Smooth muscle cell (in vitro differentiated cells): ENCODE results near the gene SS18L1. TPM values are rescaled to one million over a fixed set of nuclear protein-coding genes. Genes with fewer than 3 reads are reported as not detected.
A peak's percentile ranks its signal among the peaks of the same experiment; 100 is the strongest.

Source experiments
- DNase-seq: peaks from one replicate; lab custom pipeline; 2025; ENCODE audit not compliant: unreplicated experiment; lab: John Stamatoyannopoulos, UW
- H2AFZ ChIP-seq: fragments of 200-600 bp; sonication (generic); 2 replicates; pipeline ENCODE4 v1.6.0; 2016; ENCODE audit warnings: antibody characterized with exemption, low read depth, mild to moderate bottlenecking
- H3F3A ChIP-seq: fragments of 200-600 bp; sonication (generic); 2 replicates; pipeline ENCODE4 v1.6.0; 2017; ENCODE audit warnings: antibody characterized with exemption, low read depth
- H3K27ac ChIP-seq: fragments of 200-600 bp; sonication (generic); 2 replicates; pipeline ENCODE4 v1.5.1; 2016; ENCODE audit warnings: low read depth, mild to moderate bottlenecking
- H3K27me3 ChIP-seq: fragments of 200-600 bp; sonication (generic); 2 replicates; pipeline ENCODE4 v1.6.1; 2016; ENCODE audit warnings: low read depth, mild to moderate bottlenecking
- H3K36me3 ChIP-seq: fragments of 200-600 bp; sonication (generic); 2 replicates; pipeline ENCODE4 v1.5.1; 2016; ENCODE audit warnings: low read depth
- H3K4me1 ChIP-seq: fragments of 200-600 bp; sonication (generic); 2 replicates; pipeline ENCODE4 v1.5.1; 2016; ENCODE audit warnings: low read depth
- H3K4me2 ChIP-seq: fragments of 200-600 bp; sonication (generic); 2 replicates; pipeline ENCODE4 v1.6.0; 2016; ENCODE audit warnings: mild to moderate bottlenecking
- H3K4me3 ChIP-seq: fragments of 200-600 bp; sonication (generic); 2 replicates; pipeline ENCODE4 v1.5.1; 2016; ENCODE audit warnings: mild to moderate bottlenecking
- H3K79me2 ChIP-seq: fragments of 200-600 bp; sonication (generic); 2 replicates; pipeline ENCODE4 v1.6.0; 2016; ENCODE audit warnings: low read depth, mild to moderate bottlenecking
- H3K9ac ChIP-seq: fragments of 200-600 bp; sonication (generic); 2 replicates; pipeline ENCODE4 v1.6.0; 2016; ENCODE audit warnings: low read depth
- H3K9me3 ChIP-seq: fragments of 200-600 bp; sonication (generic); replicated peaks from 2 replicates; pipeline ENCODE4 v1.5.1; 2016; ENCODE audit warnings: low read depth
- H4K20me1 ChIP-seq: fragments of 200-600 bp; sonication (generic); 2 replicates; pipeline ENCODE4 v1.6.0; 2016; ENCODE audit warnings: low read depth
- CTCF ChIP-seq: fragments of 200-600 bp; sonication (generic); IDR thresholded peaks from 2 replicates; pipeline ENCODE4 v1.5.1; 2017; ENCODE audit warnings: borderline replicate concordance, mild to moderate bottlenecking, antibody characterized with exemption; ENCODE audit not compliant: insufficient read depth, poor library complexity, severe bottlenecking
- WGBS: methylation state at CpG from one replicate; pipeline ENCODE4 v1.1.7; 2016; ENCODE audit warnings: low lambda C conversion rate; 5-methylcytosine and 5-hydroxymethylcytosine counted together
- polyA plus RNA-seq: library from polyadenylated mRNA; unstranded; fragments of >200 nt; fragmentation: Nextera tagmentation; extraction: Ambion mirVana; gene quantifications from 2 replicates; pipeline ENCODE4 v1.2.1, GENCODE V29; 2016
- total RNA-seq: library from RNA; depleted of rRNA; stranded (reverse); fragments of >200 nt; gene quantifications from 2 replicates; pipeline ENCODE4 v1.2.3, GENCODE V29; 2014

Gene SS18L1
- total and polyA plus RNA-seq, 2 experiments from 2014 or later = 2.3 to 10.1 TPM

GRCh38 chr20:62141397-62142251 is 1.9 kb upstream of the SS18L1 start:
- peak overlapping the region; percentile 65 for H3K4me3 ChIP-seq
- WGBS = 26% methylated on average over 14 of the region's 14 CpGs
- H3K9me3 ChIP-seq = no peaks in the 10 kb centered on the region
- no peak for DNase-seq
- peaks cover 86% of the 10 kb centered on the region for H4K20me1 ChIP-seq
- peak overlapping the region; percentile 46 for H3K9ac ChIP-seq
- H3K4me2 ChIP-seq = peak overlapping the region; percentile 88
- H2AFZ ChIP-seq = no peak overlapping the region
- H3K79me2 ChIP-seq = peaks cover 64% of the 10 kb centered on the region
- peaks cover 42% of the 10 kb centered on the region for H3F3A ChIP-seq
- TF ChIP-seq CTCF = no peak
- no peaks in the 10 kb centered on the region for H3K27me3 ChIP-seq
- peaks cover 18% of the 10 kb centered on the region for H3K4me1 ChIP-seq
- no peaks in the 10 kb centered on the region for H3K36me3 ChIP-seq
- H3K27ac ChIP-seq = peak overlapping the region; percentile 36

- Histone ChIP-seq H3K79me2 (peaks cover 73% of the 10 kb centered on the region), H3K9ac (peak overlapping the region; percentile 46), H4K20me1 (peaks cover 86% of the 10 kb centered on the region), H3K27me3 (no peaks in the 10 kb centered on the region), H2AFZ (no peak overlapping the region), H3K4me3 (peak overlapping the region; percentile 65), H3F3A (peaks cover 34% of the 10 kb centered on the region), H3K4me2 (peak overlapping the region; percentile 88), H3K27ac (peak overlapping the region; percentile 36), H3K36me3 (no peaks in the 10 kb centered on the region), H3K4me1 (peaks cover 18% of the 10 kb centered on the region), H3K9me3 (no peaks in the 10 kb centered on the region)
- TF ChIP-seq CTCF = no peak
- WGBS = 2% methylated on average over 51 of the region's 71 CpGs
- DNase-seq = no peak
These were observed 1.1 kb upstream of the SS18L1 start for GRCh38 chr20:62142252-62143080.

GRCh38 chr20:62143957-62144825 is 622 bp downstream of the SS18L1 start:
- 3% methylated on average over 40 of the region's 104 CpGs for WGBS
- Histone ChIP-seq H3K9me3 (no peaks in the 10 kb centered on the region), H3K9ac (peak overlapping the region; percentile 53), H4K20me1 (peaks cover 86% of the 10 kb centered on the region), H2AFZ (peak overlapping the region; percentile 46), H3K27ac (peak overlapping the region; percentile 40), H3F3A (peaks cover 18% of the 10 kb centered on the region), H3K4me2 (peak overlapping the region; percentile 90), H3K4me3 (peak overlapping the region; percentile 65), H3K4me1 (peaks cover 18% of the 10 kb centered on the region), H3K36me3 (no peaks in the 10 kb centered on the region), H3K79me2 (peaks cover 85% of the 10 kb centered on the region), H3K27me3 (no peaks in the 10 kb centered on the region)
- no peak for TF ChIP-seq CTCF
- peak; percentile 29 for DNase-seq
